Uterus (tissue), 2 donors: ENCODE results near the gene KCNMA1.

Experiments used
- CTCF ChIP-seq, 4 experiments: fragments of 200-600 bp in 2 of 4; fragments of 450-650 bp in 2 of 4; sonication (generic) in 2 of 4; IDR thresholded peaks; one replicate each; pipeline ENCODE4 v1.5.1; 2016 to 2019; ENCODE audit warnings: antibody characterized with exemption in 4 of 4, mild to moderate bottlenecking in 2 of 4, moderate library complexity in 1 of 4
- POLR2A ChIP-seq, 2 donors: fragments of 450-650 bp; IDR thresholded peaks; one replicate each; pipeline ENCODE4 v1.6.1; 2016; ENCODE audit warnings: antibody characterized with exemption in 2 of 2, mild to moderate bottlenecking in 1 of 2, moderate library complexity in 1 of 2

DNA sequence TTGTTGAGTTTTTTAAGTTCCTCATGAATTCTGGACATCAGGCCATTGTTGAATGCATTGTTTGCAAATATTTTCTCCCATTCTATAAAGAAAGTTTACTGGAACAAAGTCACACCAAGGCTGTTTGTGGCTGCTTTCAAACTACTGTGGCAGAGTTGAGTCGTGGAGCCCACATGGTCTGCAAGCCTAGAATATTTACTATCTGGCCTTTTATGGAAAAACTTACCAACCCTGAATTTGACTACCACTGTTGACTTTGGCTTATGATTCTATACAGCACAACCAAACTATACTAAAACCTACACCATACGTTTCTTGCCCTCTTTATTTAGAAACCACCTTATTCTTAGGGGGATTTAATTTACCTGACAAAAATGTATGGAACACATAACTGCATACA, 239.1 kb downstream of the KCNMA1 start:
- TF ChIP-seq CTCF (IDR thresholded peaks at IDR 0.05) (no peak), POLR2A (IDR thresholded peaks at IDR 0.05) (no peak)
